K562 (cell line): Measurements from ENCODE around the gene NPS. TPM values are rescaled to one million over a fixed set of nuclear protein-coding genes. Genes with fewer than 3 reads are reported as not detected.

ENCODE experiments used
- ATAC-seq: fragments of 200-7000 bp; cut with Tn5 transposase; 3 replicates; pipeline ENCODE4 v1.9.1; 2020; ENCODE audit warnings: moderate library complexity
- BruUV-seq: library from RNA; stranded (reverse); fragments of 400-500 nt; replicated peaks from 2 replicates; lab custom pipeline; 2021; lab: Mats Ljungman, UMichigan
- CTCF ChIA-PET: fragments of 300-600 bp; formaldehyde crosslinking; extraction: SDS; loops from one replicate; lab custom pipeline; 2021; ENCODE audit warnings: low intra/inter-chr PET ratio; lab: Yijun Ruan, JAX
- POLR2A ChIA-PET: fragments of 300-600, 350-650 bp; sonication (Branson Sonifier 250); formaldehyde crosslinking; extraction: SDS; loops from one replicate; lab custom pipeline; 2021; ENCODE audit warnings: antibody characterized with exemption, inconsistent platforms; lab: Yijun Ruan, JAX
- DNase-seq, 4 experiments: peaks; one replicate each; pipeline versions ENCODE4 v3.0.0 to v3.0.0-alpha.2; 2011 to 2018; ENCODE audit warnings: low spot score in 3 of 4, mixed read lengths in 3 of 4; ENCODE audit errors: extremely low read depth in 1 of 4
- FAIRE-seq: peaks from 2 replicates; lab custom pipeline; 2011; peaks lifted over from hg19 to GRCh38; lab: Jason Lieb, UNC
- H2AFZ ChIP-seq: 2 replicates; pipeline ENCODE4 v1.6.0; 2011; ENCODE audit warnings: low read depth, low read length, control low read depth, inconsistent platforms
- H3K27ac ChIP-seq: fragments of 200-600 bp; 3 replicates; pipeline ENCODE4 v1.8.0; 2011; ENCODE audit warnings: low read depth, mild to moderate bottlenecking, control low read depth, inconsistent platforms, low read length, moderate library complexity, mixed read lengths; ENCODE audit errors: extremely low read depth
- H3K27me3 ChIP-seq, 2 experiments: fragments of 300-600 bp in 1 of 2; 2 replicates in 1 of 2; 3 replicates in 1 of 2; pipeline versions ENCODE4 v1.6.0 to v1.8.0; 2011; ENCODE audit warnings: inconsistent platforms in 2 of 2, low read length in 2 of 2, mild to moderate bottlenecking in 1 of 2, mixed read lengths in 1 of 2, moderate library complexity in 1 of 2; ENCODE audit not compliant: control insufficient read depth in 2 of 2, insufficient read depth in 2 of 2
- H3K36me3 ChIP-seq: fragments of 300-600 bp; 3 replicates; pipeline ENCODE4 v1.8.0; 2011; ENCODE audit warnings: mild to moderate bottlenecking, low read length, inconsistent platforms; ENCODE audit not compliant: control insufficient read depth, insufficient read depth
- H3K4me1 ChIP-seq, 2 experiments: fragments of 200-600 bp in 1 of 2; replicated peaks in 1 of 2; 2 replicates in 1 of 2; 3 replicates in 1 of 2; pipeline versions ENCODE4 v1.5.1 to v1.8.0; 2011; ENCODE audit warnings: inconsistent platforms in 2 of 2, low read length in 2 of 2, mild to moderate bottlenecking in 1 of 2, mixed read lengths in 1 of 2, moderate library complexity in 1 of 2; ENCODE audit not compliant: control insufficient read depth in 2 of 2, insufficient read depth in 2 of 2
- H3K4me2 ChIP-seq: 2 replicates; pipeline ENCODE4 v1.6.1; 2011; ENCODE audit warnings: low read length, control low read depth, inconsistent platforms, mixed read lengths; ENCODE audit not compliant: insufficient read depth
- H3K4me3 ChIP-seq: fragments of 200-600 bp; sonication (generic), shearing (Covaris generic); 2 replicates; pipeline ENCODE4 v1.5.1; 2016; ENCODE audit warnings: control low read depth, inconsistent platforms
- H3K79me2 ChIP-seq: fragments of 200-600 bp; 3 replicates; pipeline ENCODE4 v1.8.0; 2011; ENCODE audit warnings: low read length, inconsistent platforms; ENCODE audit not compliant: control insufficient read depth, insufficient read depth
- H3K9ac ChIP-seq, 2 experiments: 2 replicates each; pipeline versions ENCODE4 v1.6.0 to v1.6.1; 2011; ENCODE audit warnings: low read depth in 2 of 2, low read length in 2 of 2, control low read depth in 1 of 2, inconsistent platforms in 1 of 2, mild to moderate bottlenecking in 1 of 2, mixed read lengths in 1 of 2; ENCODE audit not compliant: insufficient read depth in 1 of 2
- H3K9me1 ChIP-seq: one replicate; pipeline ENCODE4 v1.6.0; 2011; ENCODE audit warnings: inconsistent platforms, mild to moderate bottlenecking, low read length, moderate library complexity; ENCODE audit not compliant: control insufficient read depth, insufficient read depth
- H3K9me3 ChIP-seq: replicated peaks from 2 replicates; pipeline ENCODE4 v1.5.1; 2011; ENCODE audit warnings: low read depth, low read length, inconsistent platforms; ENCODE audit not compliant: control insufficient read depth, insufficient read depth
- H4K20me1 ChIP-seq: replicated peaks from 2 replicates; pipeline ENCODE4 v1.6.1; 2011; ENCODE audit warnings: low read length, inconsistent platforms, mixed read lengths; ENCODE audit not compliant: control insufficient read depth, insufficient read depth
- CTCF ChIP-seq, 3 experiments: IDR thresholded peaks in 2 of 3; conservative IDR thresholded peaks in 1 of 3; 2 replicates each; pipeline ENCODE4 v1.5.1; 2011 to 2012; ENCODE audit warnings: low read length in 3 of 3, mild to moderate bottlenecking in 3 of 3, control low read depth in 2 of 3, improper control_type of control experiment in 1 of 3, inconsistent platforms in 1 of 3, low read depth in 1 of 3, mixed read lengths in 1 of 3, moderate library complexity in 1 of 3; ENCODE audit not compliant: insufficient read depth in 2 of 3
- CTCFL ChIP-seq: IDR thresholded peaks from 2 replicates; pipeline ENCODE4 v1.6.1; 2011; ENCODE audit warnings: borderline replicate concordance, low read depth, mild to moderate bottlenecking, moderate library complexity, low read length; ENCODE audit not compliant: insufficient read depth, poor library complexity, severe bottlenecking
- HDAC8 ChIP-seq: fragments of 450-650 bp; IDR thresholded peaks from 2 replicates; pipeline ENCODE4 v1.6.1; 2016; ENCODE audit warnings: mild to moderate bottlenecking, missing genetic modification characterization, moderate library complexity, missing compliant biosample characterization
- WGBS: fragments of 100-300 bp; shearing (Covaris generic); methylation state at CpG from one replicate; pipeline ENCODE4 v1.1.6; 2016; ENCODE audit warnings: low coverage, mixed read lengths; ENCODE audit not compliant: insufficient coverage; ENCODE audit errors: missing lambda C conversion rate; 5-methylcytosine and 5-hydroxymethylcytosine counted together
- in situ Hi-C: fragments of 300-500 bp; cut with MboI; formaldehyde crosslinking; loops from 4 replicates; pipeline ENCODE4 v1.15.0; 2018; ENCODE audit warnings: inconsistent platforms, mixed read lengths
- intact Hi-C: fragments of 100-400 bp; cut with micrococcal nuclease; formaldehyde crosslinking; loops from 2 replicates; pipeline ENCODE4 v1.14.2; 2022
- polyA plus RNA-seq, 8 experiments: library from polyadenylated mRNA; depleted of rRNA in 4 of 8; stranded (reverse) in 5 of 8; unstranded in 3 of 8; fragments of >200 nt; fragmentation: Nextera tagmentation in 2 of 8; fragmentation: Illumina TruSeq in 1 of 8; extraction: Ambion mirVana in 2 of 8; extraction: Trizol in 1 of 8; gene quantifications; 2 replicates each; pipeline versions ENCODE4 v1.2.1 to v1.2.3, GENCODE V29; 2011 to 2014; ENCODE audit warnings: inconsistent platforms in 1 of 8, missing spikeins in 1 of 8
- total RNA-seq, 7 experiments: library from RNA; depleted of rRNA in 6 of 7; stranded (reverse); fragments of >200 nt in 6 of 7; fragmentation: Illumina TruSeq in 2 of 7; extraction: Trizol in 2 of 7; gene quantifications; 2 replicates each; pipeline versions ENCODE4 v1.2.1 to v1.2.3, GENCODE V29; 2011 to 2021; ENCODE audit warnings: low replicate concordance in 1 of 7

The NPS gene
- total and polyA plus RNA-seq, 9 of the 15 experiments (the other 6 are each of a cell fraction or from before 2014, with no cell fraction given), result not detected

GRCh38 chr10:127563718-127564553 is 14.8 kb downstream of the NPS start:
- in situ Hi-C loops, result no loop called here
- H3K4me3 ChIP-seq, result no peak overlapping the region
- no peaks in the 10 kb centered on the region for H3K79me2 ChIP-seq
- no peaks in the 10 kb centered on the region for H3K27me3 ChIP-seq
- no peaks in the 10 kb centered on the region for H3K36me3 ChIP-seq
- H2AFZ ChIP-seq, result no peak overlapping the region
- no peaks in the 10 kb centered on the region for H4K20me1 ChIP-seq
- 3% methylated on average over 9 of the region's 10 CpGs for WGBS
- no peak overlapping the region for H3K9ac ChIP-seq
- BruUV-seq, result no TSS peak
- no peaks in the 10 kb centered on the region for H3K9me3 ChIP-seq
- ChIA-PET POLR2A (no interaction called here), CTCF (no interaction called here)
- TF ChIP-seq CTCF (IDR thresholded peaks at IDR 0.05 in 2 of 3, conservative IDR thresholded peaks at IDR 0.05 in 1 of 3; ENCODE audit: insufficient read depth in 2 of 3, low read depth in 1 of 3, low read length in 3 of 3) (peak in 2 of 3 experiments; percentile 9 to 33; a peak in 2 of 6 replicates), HDAC8 (tag) (no peak), CTCFL (peak; percentile 19)
- H3K9me1 ChIP-seq, result no peaks in the 10 kb centered on the region
- no peak overlapping the region for H3K4me2 ChIP-seq
- peak; percentile 46; the same call in 1 of the 3 replicates for ATAC-seq
- H3K4me1 ChIP-seq, result no peaks in the 10 kb centered on the region
- FAIRE-seq, result no peak
- no peak overlapping the region for H3K27ac ChIP-seq
- intact Hi-C loops, result no loop called here
- DNase-seq, result peak; percentile 13 to 29 (median 16)
